Natural killer cell (primary cell): Measurements from ENCODE around the gene NTPCR. TPM values are rescaled to one million over a fixed set of nuclear protein-coding genes. Genes with fewer than 3 reads are reported as not detected.

Experiments used
- ATAC-seq, 3 donors: fragments of 150-1000 bp in 2 of 3; fragments of 200-7000 bp in 1 of 3; cut with Tn5 transposase; 1 replicate in 1 of 3; 2 replicates in 2 of 3; pipeline ENCODE4 v1.10.0; 2021; ENCODE audit warnings: mild to moderate bottlenecking in 2 of 3, moderate library complexity in 2 of 3
- DNase-seq, 2 donors: peaks; one replicate each; pipeline versions ENCODE4 v3.0.0 to v3.0.0-alpha.2; 2013 to 2021; ENCODE audit warnings: mixed read lengths in 1 of 2
- H3K27ac ChIP-seq: one replicate; pipeline ENCODE4 v1.5.1; 2013; ENCODE audit warnings: mild to moderate bottlenecking, low read length
- H3K27me3 ChIP-seq: one replicate; pipeline ENCODE4 v1.6.1; 2013; ENCODE audit warnings: low read length; ENCODE audit not compliant: control insufficient read depth, insufficient read depth
- H3K36me3 ChIP-seq: one replicate; pipeline ENCODE4 v1.6.1; 2013; ENCODE audit warnings: low read length; ENCODE audit not compliant: control insufficient read depth, insufficient read depth
- H3K4me1 ChIP-seq: one replicate; pipeline ENCODE4 v1.6.1; 2013; ENCODE audit warnings: low read length; ENCODE audit not compliant: control insufficient read depth, insufficient read depth
- H3K4me3 ChIP-seq: one replicate; pipeline ENCODE4 v1.5.1; 2013; ENCODE audit warnings: low read length
- H3K9me3 ChIP-seq: one replicate; pipeline ENCODE4 v1.6.1; 2013; ENCODE audit warnings: low read length; ENCODE audit not compliant: control insufficient read depth, insufficient read depth
- H3K27ac Mint-ChIP-seq, 2 donors: one replicate each; pipeline ENCODE4 v1.8.0; 2022; ENCODE audit warnings: mild to moderate bottlenecking in 2 of 2, mixed read lengths in 2 of 2, moderate library complexity in 1 of 2
- H3K27me3 Mint-ChIP-seq, 2 donors: one replicate each; pipeline ENCODE4 v1.8.0; 2022; ENCODE audit warnings: low read depth in 2 of 2, mixed read lengths in 2 of 2
- H3K36me3 Mint-ChIP-seq: one replicate; pipeline ENCODE4 v1.8.0; 2022; ENCODE audit warnings: mixed read lengths
- H3K4me1 Mint-ChIP-seq, 2 donors: one replicate each; pipeline ENCODE4 v1.8.0; 2022; ENCODE audit warnings: mixed read lengths in 2 of 2
- H3K4me3 Mint-ChIP-seq: one replicate; pipeline ENCODE4 v1.8.0; 2022; ENCODE audit warnings: mild to moderate bottlenecking, moderate library complexity, mixed read lengths
- H3K9me3 Mint-ChIP-seq, 2 donors: one replicate each; pipeline ENCODE4 v1.8.0; 2022; ENCODE audit warnings: mixed read lengths in 2 of 2
- WGBS: methylation state at CpG from one replicate; pipeline ENCODE4 v1.1.7; 2013; ENCODE audit warnings: missing lambda C conversion rate; ENCODE audit not compliant: insufficient coverage; 5-methylcytosine and 5-hydroxymethylcytosine counted together
- intact Hi-C: fragments of 100-400 bp; cut with micrococcal nuclease; formaldehyde crosslinking; loops from one replicate; pipeline ENCODE4 v1.14.2; 2022
- total RNA-seq, 4 donors: library from RNA; stranded (reverse); fragments of 120-200 nt in 1 of 4; gene quantifications; one replicate each; pipeline versions ENCODE4 v1.2.3 to v1.2.4, GENCODE V29; 2013 to 2022
- TF ChIP-seq, protein P1 (sequence below): fragments of 200-600 bp; IDR thresholded peaks from one replicate; pipeline ENCODE4 v1.8.0; 2022; ENCODE audit warnings: antibody characterized with exemption

NTPCR gene
- total RNA-seq, 3 donors from 2014 or later (not counting 1 experiment from before 2014, with no cell fraction given), result 12.9 to 25.7 (median 17.4) TPM

DNA sequence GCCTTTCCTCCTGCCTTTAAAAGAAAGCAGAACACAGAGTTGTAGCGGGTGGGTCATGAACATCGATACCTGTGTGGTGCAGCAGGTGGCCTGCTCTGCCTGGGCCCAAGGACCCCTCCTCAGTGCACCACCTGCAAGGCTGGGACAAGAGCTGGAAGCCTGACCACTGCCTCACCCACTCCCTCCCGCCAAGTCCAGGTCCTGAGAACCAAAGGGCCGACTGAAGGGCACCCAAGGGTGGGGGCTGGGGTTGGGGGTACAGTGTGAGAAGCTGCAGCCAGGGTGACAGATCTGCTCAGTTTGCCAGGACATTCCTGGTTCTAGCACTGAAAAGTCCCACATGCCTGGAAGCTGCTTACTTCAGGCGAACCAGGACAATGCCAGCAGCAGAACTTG lies 36.1 kb downstream of the NTPCR start:
- no peaks in the 10 kb centered on the region for H3K27me3 ChIP-seq
- Mint-ChIP-seq H3K9me3 (no peaks in the 10 kb centered on the region), H3K27ac (no peak overlapping the region), H3K4me3 (no peak overlapping the region), H3K36me3 (no peaks in the 10 kb centered on the region), H3K4me1 (no peaks in the 10 kb centered on the region), H3K27me3 (no peaks in the 10 kb centered on the region)
- H3K27ac ChIP-seq, result no peak overlapping the region
- no peaks in the 10 kb centered on the region for H3K9me3 ChIP-seq
- WGBS, result 100% methylated on average over 5 of the region's 5 CpGs
- no peak for ATAC-seq
- DNase-seq, result no peak
- no peak overlapping the region for H3K4me3 ChIP-seq
- no peaks in the 10 kb centered on the region for H3K36me3 ChIP-seq
- intact Hi-C loops, result no loop called here
- no peaks in the 10 kb centered on the region for H3K4me1 ChIP-seq
- TF ChIP-seq, protein P1, sequence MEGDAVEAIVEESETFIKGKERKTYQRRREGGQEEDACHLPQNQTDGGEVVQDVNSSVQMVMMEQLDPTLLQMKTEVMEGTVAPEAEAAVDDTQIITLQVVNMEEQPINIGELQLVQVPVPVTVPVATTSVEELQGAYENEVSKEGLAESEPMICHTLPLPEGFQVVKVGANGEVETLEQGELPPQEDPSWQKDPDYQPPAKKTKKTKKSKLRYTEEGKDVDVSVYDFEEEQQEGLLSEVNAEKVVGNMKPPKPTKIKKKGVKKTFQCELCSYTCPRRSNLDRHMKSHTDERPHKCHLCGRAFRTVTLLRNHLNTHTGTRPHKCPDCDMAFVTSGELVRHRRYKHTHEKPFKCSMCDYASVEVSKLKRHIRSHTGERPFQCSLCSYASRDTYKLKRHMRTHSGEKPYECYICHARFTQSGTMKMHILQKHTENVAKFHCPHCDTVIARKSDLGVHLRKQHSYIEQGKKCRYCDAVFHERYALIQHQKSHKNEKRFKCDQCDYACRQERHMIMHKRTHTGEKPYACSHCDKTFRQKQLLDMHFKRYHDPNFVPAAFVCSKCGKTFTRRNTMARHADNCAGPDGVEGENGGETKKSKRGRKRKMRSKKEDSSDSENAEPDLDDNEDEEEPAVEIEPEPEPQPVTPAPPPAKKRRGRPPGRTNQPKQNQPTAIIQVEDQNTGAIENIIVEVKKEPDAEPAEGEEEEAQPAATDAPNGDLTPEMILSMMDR, result no peak

- H3K27me3 Mint-ChIP-seq, result no peaks in the 10 kb centered on the region
These were observed 36.8 kb downstream of the NTPCR start for GRCh38 chr1:232987046-232987773.

DNA sequence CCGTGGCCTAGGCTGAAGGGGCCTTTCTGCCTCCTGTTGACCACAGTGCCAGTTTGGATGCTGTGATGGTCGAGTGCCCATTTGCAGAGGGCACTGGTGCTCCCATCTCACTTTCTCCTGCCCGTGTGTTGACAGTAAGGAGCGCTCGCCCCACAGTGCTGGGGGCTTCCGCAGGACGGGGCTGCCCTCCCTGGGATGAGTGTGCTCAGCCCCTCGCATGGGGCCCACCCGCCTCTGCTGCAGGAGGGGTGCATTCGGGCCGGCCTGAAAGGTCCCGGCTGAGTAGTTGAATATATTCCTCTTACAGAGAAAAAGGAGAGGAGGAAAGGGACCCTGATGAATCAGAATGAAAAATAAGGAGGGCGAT lies 37.3 kb downstream of the NTPCR start:
- Mint-ChIP-seq H3K4me3 (no peak overlapping the region), H3K4me1 (no peaks in the 10 kb centered on the region), H3K27ac (no peak overlapping the region), H3K27me3 (no peaks in the 10 kb centered on the region), H3K9me3 (no peaks in the 10 kb centered on the region), H3K36me3 (no peaks in the 10 kb centered on the region)
- ATAC-seq, result no peak
- TF ChIP-seq, protein P1, result no peak
- Histone ChIP-seq H3K4me1 (no peaks in the 10 kb centered on the region), H3K9me3 (no peaks in the 10 kb centered on the region), H3K27ac (no peak overlapping the region), H3K36me3 (no peaks in the 10 kb centered on the region), H3K27me3 (no peaks in the 10 kb centered on the region), H3K4me3 (no peak overlapping the region)
- DNase-seq, result no peak
- WGBS, result 96% methylated on average over 12 of the region's 13 CpGs
- intact Hi-C loops, result no loop called here

More at GRCh38 chr1:232987046-232987773, 36.8 kb downstream of the NTPCR start:
- Mint-ChIP-seq H3K27ac (no peak overlapping the region), H3K36me3 (no peaks in the 10 kb centered on the region), H3K4me1 (no peaks in the 10 kb centered on the region), H3K4me3 (no peak overlapping the region), H3K9me3 (no peaks in the 10 kb centered on the region)
- intact Hi-C loops, result no loop called here
- no peaks in the 10 kb centered on the region for H3K4me1 ChIP-seq
- no peak overlapping the region for H3K4me3 ChIP-seq
- no peaks in the 10 kb centered on the region for H3K9me3 ChIP-seq
- H3K27me3 ChIP-seq, result no peaks in the 10 kb centered on the region
- no peak for DNase-seq
- 93% methylated on average over 10 of the region's 11 CpGs for WGBS
- TF ChIP-seq, protein P1, result no peak
- no peaks in the 10 kb centered on the region for H3K36me3 ChIP-seq
- ATAC-seq, result no peak
- no peak overlapping the region for H3K27ac ChIP-seq

GRCh38 chr1:232988572-232989040 lies 38.2 kb downstream of the NTPCR start:
- Histone ChIP-seq H3K4me1 (no peaks in the 10 kb centered on the region), H3K4me3 (no peak overlapping the region), H3K27me3 (no peaks in the 10 kb centered on the region), H3K9me3 (peaks cover 2% of the 10 kb centered on the region), H3K36me3 (no peaks in the 10 kb centered on the region), H3K27ac (no peak overlapping the region)
- no peak for DNase-seq
- Mint-ChIP-seq H3K27me3 (no peaks in the 10 kb centered on the region), H3K4me3 (no peak overlapping the region), H3K9me3 (no peaks in the 10 kb centered on the region), H3K36me3 (no peaks in the 10 kb centered on the region), H3K4me1 (no peaks in the 10 kb centered on the region), H3K27ac (no peak overlapping the region)
- intact Hi-C loops, result no loop called here
- ATAC-seq, result no peak
- 87% methylated on average over 8 of the region's 8 CpGs for WGBS
- TF ChIP-seq, protein P1, result no peak
